Ishikawa (cell line): ENCODE data around the gene BLOC1S4.

Experiments
- CEBPB ChIP-seq: IDR thresholded peaks from 2 replicates; pipeline ENCODE4 v1.6.1; 2012
- CREB1 ChIP-seq: IDR thresholded peaks from 2 replicates; pipeline ENCODE4 v1.6.1; 2012; ENCODE audit warnings: low read depth
- EGR1 ChIP-seq: IDR thresholded peaks from 2 replicates; pipeline ENCODE4 v1.6.1; 2012
- EP300 ChIP-seq: IDR thresholded peaks from 2 replicates; pipeline ENCODE4 v1.6.1; 2012; ENCODE audit warnings: borderline replicate concordance
- FOXM1 ChIP-seq: IDR thresholded peaks from 2 replicates; pipeline ENCODE4 v1.6.1; 2012; ENCODE audit warnings: low read depth, borderline replicate concordance
- NFIC ChIP-seq: IDR thresholded peaks from 2 replicates; pipeline ENCODE4 v1.6.1; 2012
- RAD21 ChIP-seq: IDR thresholded peaks from 2 replicates; pipeline ENCODE4 v1.6.1; 2012; ENCODE audit warnings: low read depth
- TAF1 ChIP-seq: IDR thresholded peaks from 2 replicates; pipeline ENCODE4 v1.6.1; 2012; ENCODE audit warnings: low read depth, mild to moderate bottlenecking
- TCF12 ChIP-seq: IDR thresholded peaks from 2 replicates; pipeline ENCODE4 v1.6.1; 2012; ENCODE audit warnings: low read depth
- TEAD4 ChIP-seq: IDR thresholded peaks from 2 replicates; pipeline ENCODE4 v1.6.1; 2012
- YY1 ChIP-seq: IDR thresholded peaks from 2 replicates; pipeline ENCODE4 v1.6.1; 2012; ENCODE audit warnings: low read depth
- ZBTB7A ChIP-seq: IDR thresholded peaks from 2 replicates; pipeline ENCODE4 v1.6.1; 2012; ENCODE audit warnings: low read depth
- TF ChIP-seq, protein P1 (sequence below): IDR thresholded peaks from 2 replicates; pipeline ENCODE4 v1.6.1; 2012
- TF ChIP-seq, protein P2 (sequence below): IDR thresholded peaks from 2 replicates; pipeline ENCODE4 v1.6.1; 2012
- TF ChIP-seq, protein P3 (sequence below): IDR thresholded peaks from 2 replicates; pipeline ENCODE4 v1.6.1; 2012; ENCODE audit warnings: low read depth, mild to moderate bottlenecking

The BLOC1S4 gene

DNA sequence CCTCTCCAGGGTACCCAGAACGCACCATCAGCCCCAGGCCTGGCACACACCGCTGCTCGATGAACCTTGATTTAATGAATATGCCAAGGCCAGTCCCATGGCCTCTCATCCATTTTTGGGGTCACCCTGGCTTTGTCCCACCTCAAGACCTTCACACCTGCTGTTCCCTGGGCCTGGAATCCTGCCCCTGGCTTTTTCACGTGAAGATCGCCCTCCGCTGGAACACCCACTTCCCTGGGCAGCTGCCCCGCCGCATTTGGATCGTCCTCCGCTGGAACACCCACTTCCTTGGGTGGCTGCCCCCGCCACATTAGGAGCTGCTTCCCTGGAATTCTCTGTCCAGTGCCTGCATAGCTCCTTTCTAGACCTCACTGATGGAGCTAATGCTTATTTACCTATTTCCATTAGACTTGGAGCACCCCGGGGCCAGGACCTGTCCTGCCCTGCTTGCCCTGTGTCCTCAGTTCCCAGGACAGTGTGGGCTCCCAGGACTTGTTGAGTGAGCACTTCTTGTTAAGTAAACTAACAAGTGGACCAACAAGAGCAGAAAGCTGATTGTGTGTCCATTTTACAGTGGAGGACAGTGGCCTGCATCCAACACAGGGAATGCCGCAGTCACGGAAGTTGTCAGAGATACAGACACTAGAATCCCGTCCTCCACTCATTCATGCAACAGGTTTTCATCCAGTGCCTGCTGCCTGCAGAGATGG, 12.5 kb downstream of the BLOC1S4 start:
- TF ChIP-seq RAD21 (no peak), NFIC (no peak), TEAD4 (no peak), TCF12 (no peak), ZBTB7A (no peak), CEBPB (no peak), YY1 (no peak), TAF1 (no peak), EGR1 (no peak), FOXM1 (no peak), EP300 (no peak)
- TF ChIP-seq, protein P1, sequence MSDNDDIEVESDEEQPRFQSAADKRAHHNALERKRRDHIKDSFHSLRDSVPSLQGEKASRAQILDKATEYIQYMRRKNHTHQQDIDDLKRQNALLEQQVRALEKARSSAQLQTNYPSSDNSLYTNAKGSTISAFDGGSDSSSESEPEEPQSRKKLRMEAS, result no peak
- TF ChIP-seq, protein P2, sequence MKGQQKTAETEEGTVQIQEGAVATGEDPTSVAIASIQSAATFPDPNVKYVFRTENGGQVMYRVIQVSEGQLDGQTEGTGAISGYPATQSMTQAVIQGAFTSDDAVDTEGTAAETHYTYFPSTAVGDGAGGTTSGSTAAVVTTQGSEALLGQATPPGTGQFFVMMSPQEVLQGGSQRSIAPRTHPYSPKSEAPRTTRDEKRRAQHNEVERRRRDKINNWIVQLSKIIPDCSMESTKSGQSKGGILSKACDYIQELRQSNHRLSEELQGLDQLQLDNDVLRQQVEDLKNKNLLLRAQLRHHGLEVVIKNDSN, result no peak
- TF ChIP-seq, protein P3, sequence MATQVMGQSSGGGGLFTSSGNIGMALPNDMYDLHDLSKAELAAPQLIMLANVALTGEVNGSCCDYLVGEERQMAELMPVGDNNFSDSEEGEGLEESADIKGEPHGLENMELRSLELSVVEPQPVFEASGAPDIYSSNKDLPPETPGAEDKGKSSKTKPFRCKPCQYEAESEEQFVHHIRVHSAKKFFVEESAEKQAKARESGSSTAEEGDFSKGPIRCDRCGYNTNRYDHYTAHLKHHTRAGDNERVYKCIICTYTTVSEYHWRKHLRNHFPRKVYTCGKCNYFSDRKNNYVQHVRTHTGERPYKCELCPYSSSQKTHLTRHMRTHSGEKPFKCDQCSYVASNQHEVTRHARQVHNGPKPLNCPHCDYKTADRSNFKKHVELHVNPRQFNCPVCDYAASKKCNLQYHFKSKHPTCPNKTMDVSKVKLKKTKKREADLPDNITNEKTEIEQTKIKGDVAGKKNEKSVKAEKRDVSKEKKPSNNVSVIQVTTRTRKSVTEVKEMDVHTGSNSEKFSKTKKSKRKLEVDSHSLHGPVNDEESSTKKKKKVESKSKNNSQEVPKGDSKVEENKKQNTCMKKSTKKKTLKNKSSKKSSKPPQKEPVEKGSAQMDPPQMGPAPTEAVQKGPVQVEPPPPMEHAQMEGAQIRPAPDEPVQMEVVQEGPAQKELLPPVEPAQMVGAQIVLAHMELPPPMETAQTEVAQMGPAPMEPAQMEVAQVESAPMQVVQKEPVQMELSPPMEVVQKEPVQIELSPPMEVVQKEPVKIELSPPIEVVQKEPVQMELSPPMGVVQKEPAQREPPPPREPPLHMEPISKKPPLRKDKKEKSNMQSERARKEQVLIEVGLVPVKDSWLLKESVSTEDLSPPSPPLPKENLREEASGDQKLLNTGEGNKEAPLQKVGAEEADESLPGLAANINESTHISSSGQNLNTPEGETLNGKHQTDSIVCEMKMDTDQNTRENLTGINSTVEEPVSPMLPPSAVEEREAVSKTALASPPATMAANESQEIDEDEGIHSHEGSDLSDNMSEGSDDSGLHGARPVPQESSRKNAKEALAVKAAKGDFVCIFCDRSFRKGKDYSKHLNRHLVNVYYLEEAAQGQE, result no peak

DNA sequence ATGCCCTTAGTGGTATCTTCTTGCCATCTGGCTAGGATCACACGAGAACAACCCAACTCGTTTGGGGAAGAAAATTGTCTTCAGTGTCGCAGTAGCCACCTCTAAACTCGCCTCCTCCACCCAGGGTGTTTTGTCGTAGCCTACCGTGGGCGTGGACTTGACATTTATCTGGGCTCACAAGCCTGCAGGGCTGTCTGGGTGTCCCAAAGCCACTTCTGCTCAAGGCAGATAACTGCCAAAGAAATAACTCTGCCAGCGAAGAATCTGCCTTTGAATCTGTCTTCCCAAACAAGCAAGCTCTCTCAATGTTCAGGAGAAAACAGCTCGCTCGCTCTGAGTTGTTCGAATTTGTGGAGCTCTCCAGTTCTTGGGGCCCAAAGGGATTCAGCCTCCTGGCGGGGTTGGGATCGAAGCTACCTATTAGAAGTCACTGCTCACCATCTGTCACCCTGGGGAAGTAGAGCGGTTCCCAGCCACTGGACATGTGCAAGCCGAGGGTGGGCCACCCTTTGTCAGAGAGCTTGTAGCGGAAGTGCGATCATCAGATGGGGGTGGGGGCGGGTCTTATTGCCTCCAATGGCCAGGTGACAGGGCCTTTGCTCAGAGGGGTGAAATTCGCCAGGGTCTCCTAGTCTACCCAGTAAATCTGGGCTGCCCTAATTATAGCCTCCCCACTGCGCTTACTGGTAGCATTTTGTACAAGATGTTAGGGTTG, 14.8 kb downstream of the BLOC1S4 start:
- TF ChIP-seq RAD21 (no peak), FOXM1 (no peak), TAF1 (no peak), TEAD4 (no peak), NFIC (no peak), TCF12 (no peak), EGR1 (no peak), CEBPB (no peak), YY1 (no peak), ZBTB7A (no peak), EP300 (no peak), CREB1 (no peak)
- TF ChIP-seq, protein P1, result no peak
- TF ChIP-seq, protein P2, result no peak
- TF ChIP-seq, protein P3, result no peak

DNA sequence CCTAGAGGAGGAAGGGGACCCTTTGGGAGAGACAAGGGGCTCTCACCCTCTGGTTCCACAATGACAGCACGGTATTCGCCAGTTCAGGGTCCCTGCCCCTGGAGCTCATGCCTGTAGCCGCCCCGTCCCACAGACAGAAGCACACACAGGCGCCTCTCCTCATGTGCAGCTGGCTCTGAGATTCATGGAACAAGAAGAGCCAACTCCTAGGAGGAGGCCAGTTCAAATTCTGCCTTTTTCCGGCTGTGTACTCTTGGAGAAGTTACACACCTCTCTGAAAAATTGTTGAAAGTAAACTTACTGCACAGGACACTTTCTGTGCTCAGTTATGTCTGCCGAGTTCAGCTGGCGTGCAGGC, 15.3 kb downstream of the BLOC1S4 start:
- TF ChIP-seq NFIC, result no peak
- TF ChIP-seq, protein P2, result no peak
- no peak for TF ChIP-seq CEBPB
- no peak for TF ChIP-seq FOXM1
- TF ChIP-seq CREB1, result no peak
- TF ChIP-seq EGR1, result no peak
- no peak for TF ChIP-seq RAD21
- no peak for TF ChIP-seq YY1
- TF ChIP-seq, protein P3, result no peak
- no peak for TF ChIP-seq TCF12
- TF ChIP-seq ZBTB7A, result no peak
- no peak for TF ChIP-seq TEAD4
- TF ChIP-seq, protein P1, result no peak
- TF ChIP-seq EP300, result no peak
- no peak for TF ChIP-seq TAF1
